HAP-1 (cell line): Measurements from ENCODE around the gene PGGHG.
"Not testable (repeated sequence)": the region's sequence is repeated elsewhere in the genome, so short reads cannot be mapped to it uniquely, and the experiment has no call there.

Source experiments
- DNase-seq, 2 experiments: peaks; one replicate each; pipeline ENCODE4 v3.0.0-alpha.2; 2016 to 2020; ENCODE audit warnings: low spot score in 2 of 2
- H3K27me3 ChIP-seq: fragments of 250-450 bp; sonication (Bioruptor Pico); 2 replicates; pipeline ENCODE4 v1.5.1; 2020; ENCODE audit warnings: low read depth, mild to moderate bottlenecking, moderate library complexity
- H3K36me3 ChIP-seq: fragments of 250-450 bp; sonication (Bioruptor Pico); replicated peaks from 2 replicates; pipeline ENCODE4 v1.5.1; 2020; ENCODE audit warnings: mild to moderate bottlenecking
- H3K4me1 ChIP-seq: fragments of 250-450 bp; sonication (Bioruptor Pico); 2 replicates; pipeline ENCODE4 v1.5.1; 2020; ENCODE audit warnings: mild to moderate bottlenecking
- H3K4me3 ChIP-seq: fragments of 250-450 bp; sonication (Bioruptor Pico); 2 replicates; pipeline ENCODE4 v1.5.1; 2020; ENCODE audit warnings: mild to moderate bottlenecking, moderate library complexity
- H3K9me3 ChIP-seq: fragments of 250-450 bp; sonication (Bioruptor Pico); 2 replicates; pipeline ENCODE4 v1.5.1; 2020; ENCODE audit warnings: mild to moderate bottlenecking, moderate library complexity
- in situ Hi-C: fragments of 300-500 bp; cut with MboI; formaldehyde crosslinking; loops from 3 replicates; pipeline ENCODE4 v1.14.3; 2020; ENCODE audit warnings: low sequenced_read_pairs, inconsistent platforms, mixed read lengths

Gene PGGHG

DNA sequence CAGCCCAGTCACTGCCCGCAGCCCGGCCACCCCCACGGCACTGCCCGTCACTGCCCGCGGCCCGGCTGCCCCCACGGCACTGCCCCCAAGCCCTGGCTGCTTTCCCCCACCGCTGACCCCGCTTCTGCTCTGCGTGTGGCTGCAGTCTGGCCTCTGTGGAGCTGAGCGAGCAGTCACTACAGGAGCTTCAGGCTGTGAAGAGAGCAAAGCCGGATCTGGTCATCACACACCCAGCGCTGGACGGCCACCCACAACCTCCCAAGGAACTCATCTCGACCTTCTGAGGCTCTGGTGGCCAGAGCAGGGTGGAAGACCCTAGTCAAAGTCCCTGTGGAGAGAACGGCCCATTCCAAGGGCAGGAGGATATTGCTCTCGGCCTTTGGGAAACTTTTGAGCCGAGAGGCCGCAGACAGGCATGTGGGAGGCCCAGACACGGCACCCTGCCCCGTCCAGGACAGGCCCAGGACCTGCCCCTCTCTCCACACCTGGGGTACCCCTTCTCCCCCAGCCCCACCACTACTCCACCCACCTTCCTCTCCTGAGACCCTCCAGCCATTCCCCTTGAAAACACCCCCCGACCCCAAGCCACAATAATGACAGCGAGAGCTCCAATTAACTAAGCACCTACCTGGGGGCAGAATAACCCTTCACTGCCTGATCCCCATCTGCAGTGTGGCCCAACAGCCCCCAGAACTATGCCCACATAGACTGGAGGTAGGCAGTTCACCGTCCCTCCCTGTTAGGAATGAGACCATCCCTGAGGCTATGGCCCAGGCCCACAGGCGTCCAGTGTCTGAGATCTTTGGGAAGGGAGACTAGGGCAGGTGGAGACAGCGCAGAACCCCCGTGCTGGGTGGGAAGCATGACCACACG is 3.7 kb upstream of the PGGHG start:
- H3K9me3 ChIP-seq = no peaks in the 10 kb centered on the region
- peaks cover 28% of the 10 kb centered on the region for H3K27me3 ChIP-seq
- H3K4me3 ChIP-seq = no peak overlapping the region
- H3K36me3 ChIP-seq = no peaks in the 10 kb centered on the region
- no peak for DNase-seq
- in situ Hi-C loops = no loop called here
- peaks cover 12% of the 10 kb centered on the region for H3K4me1 ChIP-seq

DNA sequence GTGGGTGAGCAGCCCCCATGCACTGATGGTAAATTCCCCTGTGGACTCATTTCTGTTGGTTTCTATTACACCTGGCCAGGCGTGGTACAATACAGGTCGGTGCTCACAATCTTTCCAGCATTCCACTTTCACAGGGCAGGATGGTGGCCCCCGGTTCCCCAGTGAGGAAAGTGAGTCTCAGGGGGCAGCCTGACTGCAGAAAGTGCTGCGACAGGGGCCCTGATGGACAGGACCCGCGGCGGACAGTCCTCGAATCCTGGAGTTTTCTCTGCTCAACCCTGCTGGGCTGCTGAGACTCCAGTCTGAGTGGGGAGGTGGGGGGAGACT is 3.1 kb upstream of the PGGHG start:
- H3K36me3 ChIP-seq = no peaks in the 10 kb centered on the region
- peaks cover 22% of the 10 kb centered on the region for H3K27me3 ChIP-seq
- no peak for DNase-seq
- H3K4me3 ChIP-seq = no peak overlapping the region
- in situ Hi-C loops = no loop called here
- H3K9me3 ChIP-seq = no peaks in the 10 kb centered on the region
- H3K4me1 ChIP-seq = peaks cover 12% of the 10 kb centered on the region

- in situ Hi-C loops, H3K9me3 ChIP-seq, H3K36me3 ChIP-seq, H3K27me3 ChIP-seq, H3K4me3 ChIP-seq: not testable (repeated sequence)
- H3K4me1 ChIP-seq = peaks cover 12% of the 10 kb centered on the region
- DNase-seq = peak in 1 of 2 experiments; percentile 4
These were observed 1.7 kb upstream of the PGGHG start for GRCh38 chr11:286977-287820.

GRCh38 chr11:287821-288477 is 977 bp upstream of the PGGHG start:
- in situ Hi-C loops = no loop called here
- peak in 1 of 2 experiments; percentile 18 for DNase-seq

DNA sequence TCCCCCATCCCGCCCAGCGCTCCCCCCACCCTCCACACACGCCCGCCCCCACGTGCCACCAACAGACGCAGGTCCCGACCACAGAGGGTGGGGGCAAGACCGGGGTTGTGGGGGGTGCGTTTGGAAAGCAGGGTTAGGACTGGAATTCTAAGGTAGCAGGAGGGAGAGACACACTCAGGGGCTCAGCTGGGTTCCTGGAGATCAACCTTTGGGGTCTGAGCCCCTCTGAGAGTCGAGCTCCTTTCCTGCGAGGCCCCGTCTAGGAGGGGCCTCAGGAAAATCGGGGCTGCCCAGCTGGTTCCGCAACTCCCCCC is 429 bp downstream of the PGGHG start:
- H3K9me3 ChIP-seq = no peaks in the 10 kb centered on the region
- DNase-seq = no peak
- H3K36me3 ChIP-seq = peaks cover 10% of the 10 kb centered on the region; the same call in 1 of the 2 replicates
- no peaks in the 10 kb centered on the region for H3K27me3 ChIP-seq
- in situ Hi-C loops = no loop called here
- peaks cover 12% of the 10 kb centered on the region for H3K4me1 ChIP-seq
- H3K4me3 ChIP-seq = peak overlapping the region; percentile 28

More at GRCh38 chr11:287821-288477, 977 bp upstream of the PGGHG start:
- Histone ChIP-seq H3K4me1 (peaks cover 12% of the 10 kb centered on the region), H3K9me3 (no peaks in the 10 kb centered on the region), H3K27me3 (peaks cover 2% of the 10 kb centered on the region; the same call in 1 of the 2 replicates), H3K36me3 (0 out of 2 replicates have a peak, but pooled peaks cover 3% of the 10 kb centered on the region), H3K4me3 (peak overlapping the region; percentile 48)

DNA sequence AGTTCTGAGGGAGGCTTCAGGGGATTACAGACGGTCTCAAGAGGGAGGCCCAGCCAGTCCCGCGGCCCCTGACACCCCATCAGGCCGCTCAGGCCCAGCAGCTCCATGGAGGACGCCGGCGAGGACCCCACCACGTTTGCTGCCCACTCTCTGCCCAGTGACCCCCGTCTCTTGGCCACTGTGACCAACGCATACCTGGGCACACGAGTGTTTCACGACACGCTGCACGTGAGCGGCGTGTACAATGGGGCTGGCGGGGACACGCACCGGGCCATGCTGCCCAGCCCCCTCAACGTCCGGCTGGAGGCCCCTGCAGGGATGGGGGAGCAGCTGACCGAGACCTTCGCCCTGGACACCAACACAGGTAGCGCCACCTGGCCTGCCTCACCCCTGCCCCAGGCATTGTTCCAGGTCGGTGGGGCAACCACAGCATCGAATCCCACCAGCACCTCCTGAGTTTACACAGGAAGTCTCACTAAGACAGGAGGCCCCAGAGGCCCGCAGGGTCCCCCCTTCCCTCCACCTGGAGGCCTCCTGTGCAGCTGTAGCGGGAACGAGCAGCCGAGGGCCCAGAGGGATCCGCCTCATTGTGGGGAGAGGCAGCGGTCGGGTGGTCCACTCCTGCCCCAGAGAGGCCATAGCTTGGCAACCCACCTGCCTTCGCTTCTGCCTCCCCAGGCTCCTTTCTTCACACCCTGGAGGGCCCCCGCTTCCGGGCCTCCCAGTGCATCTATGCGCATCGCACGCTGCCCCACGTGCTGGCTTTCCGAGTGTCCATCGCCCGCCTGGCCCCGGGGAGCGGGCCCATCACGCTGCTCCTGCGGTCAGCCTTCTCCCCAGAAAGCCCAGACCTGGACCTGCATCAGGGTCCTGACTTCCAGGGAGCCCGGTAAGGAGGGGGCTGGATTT is 1.0 kb downstream of the PGGHG start:
- peak overlapping the region; percentile 28 for H3K4me3 ChIP-seq
- DNase-seq = no peak
- in situ Hi-C loops = no loop called here
- H3K9me3 ChIP-seq = no peaks in the 10 kb centered on the region
- H3K27me3 ChIP-seq = no peaks in the 10 kb centered on the region
- H3K4me1 ChIP-seq = peaks cover 12% of the 10 kb centered on the region
- H3K36me3 ChIP-seq = peaks cover 12% of the 10 kb centered on the region; the same call in 1 of the 2 replicates

DNA sequence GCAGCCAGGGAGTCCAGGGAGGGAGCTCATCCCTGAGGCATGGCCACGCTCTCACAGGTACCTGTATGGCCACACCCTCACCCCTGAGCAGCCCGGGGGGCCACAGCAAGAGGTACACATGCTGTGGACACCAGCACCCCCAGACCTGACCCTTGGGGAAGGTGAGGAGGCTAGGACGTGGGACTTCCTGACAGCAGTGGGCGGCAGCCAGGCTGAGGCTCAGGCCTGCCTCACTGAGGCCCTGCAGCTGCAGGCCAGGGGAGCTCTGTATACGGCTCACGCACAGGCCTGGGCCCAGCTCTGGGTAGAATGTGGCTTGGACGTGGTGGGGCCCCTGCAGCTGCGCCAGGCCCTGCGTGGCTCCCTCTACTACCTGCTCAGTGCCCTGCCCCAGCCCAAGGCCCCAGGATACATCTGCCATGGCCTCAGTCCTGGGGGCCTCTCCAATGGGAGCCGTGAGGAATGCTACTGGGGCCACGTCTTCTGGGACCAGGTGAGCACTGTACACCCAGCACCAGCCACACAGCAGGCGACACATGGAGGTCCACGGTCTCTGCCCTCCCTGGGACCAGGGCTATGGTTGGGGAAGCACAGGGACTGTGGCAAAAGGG is 1.8 kb downstream of the PGGHG start:
- no peak for DNase-seq
- no peaks in the 10 kb centered on the region for H3K9me3 ChIP-seq
- no peaks in the 10 kb centered on the region for H3K27me3 ChIP-seq
- H3K4me1 ChIP-seq = peaks cover 12% of the 10 kb centered on the region
- in situ Hi-C loops = no loop called here
- no peak overlapping the region for H3K4me3 ChIP-seq
- H3K36me3 ChIP-seq = peaks cover 12% of the 10 kb centered on the region; the same call in 1 of the 2 replicates

DNA sequence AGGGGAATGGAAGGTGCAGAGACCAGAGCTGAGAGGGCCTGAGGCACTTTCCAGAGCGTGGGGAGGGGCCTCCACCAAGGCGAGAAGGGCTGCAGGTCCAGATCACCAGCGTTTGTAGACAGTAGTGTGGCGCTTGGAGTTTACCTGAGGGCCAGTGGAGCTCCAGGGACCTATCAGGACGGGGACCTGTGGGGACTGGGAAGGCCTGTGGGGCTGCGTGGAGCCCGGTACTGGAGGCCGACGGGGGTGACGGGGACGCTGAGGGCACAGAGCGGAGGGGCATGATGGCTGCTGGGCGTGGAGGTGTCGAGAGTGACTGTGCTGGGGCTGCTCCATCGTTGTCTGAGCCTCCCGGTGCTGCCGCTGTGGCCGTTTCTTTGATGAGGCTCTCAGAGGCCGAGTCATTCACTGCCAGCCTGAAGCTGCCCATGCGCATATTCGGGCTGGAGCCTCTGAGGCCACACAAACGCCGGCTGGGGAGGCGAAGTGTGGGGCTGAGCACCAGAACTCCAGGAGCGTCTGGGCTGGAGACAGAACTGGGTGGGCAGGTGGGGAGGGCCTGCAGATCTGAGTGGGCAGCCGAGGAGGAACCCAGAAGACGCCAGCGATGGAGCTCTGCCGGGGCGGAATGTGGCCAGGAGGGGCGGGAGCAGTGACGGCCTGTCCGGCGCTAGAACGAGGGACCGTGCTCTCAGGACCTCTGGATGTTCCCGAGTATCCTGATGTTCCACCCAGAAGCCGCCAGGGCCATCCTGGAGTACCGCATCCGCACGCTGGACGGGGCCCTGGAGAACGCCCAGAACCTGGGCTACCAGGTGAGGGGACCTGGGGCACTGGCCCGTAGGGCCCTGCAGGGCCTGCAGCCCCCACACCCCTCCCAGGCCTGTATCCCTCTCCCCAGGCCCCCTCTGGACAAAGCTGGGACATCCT is 2.6 kb downstream of the PGGHG start:
- H3K4me3 ChIP-seq = no peak overlapping the region
- H3K9me3 ChIP-seq = no peaks in the 10 kb centered on the region
- peaks cover 12% of the 10 kb centered on the region; the same call in 1 of the 2 replicates for H3K36me3 ChIP-seq
- in situ Hi-C loops = no loop called here
- H3K4me1 ChIP-seq = peaks cover 12% of the 10 kb centered on the region
- no peaks in the 10 kb centered on the region for H3K27me3 ChIP-seq
- no peak for DNase-seq

GRCh38 chr11:292211-293121 is 3.5 kb downstream of the PGGHG start:
- Histone ChIP-seq H3K9me3 (no peaks in the 10 kb centered on the region), H3K4me3 (no peak overlapping the region), H3K4me1 (peaks cover 12% of the 10 kb centered on the region), H3K36me3 (peaks cover 12% of the 10 kb centered on the region; the same call in 1 of the 2 replicates), H3K27me3 (no peaks in the 10 kb centered on the region)
- no peak for DNase-seq
- in situ Hi-C loops = no loop called here

DNA sequence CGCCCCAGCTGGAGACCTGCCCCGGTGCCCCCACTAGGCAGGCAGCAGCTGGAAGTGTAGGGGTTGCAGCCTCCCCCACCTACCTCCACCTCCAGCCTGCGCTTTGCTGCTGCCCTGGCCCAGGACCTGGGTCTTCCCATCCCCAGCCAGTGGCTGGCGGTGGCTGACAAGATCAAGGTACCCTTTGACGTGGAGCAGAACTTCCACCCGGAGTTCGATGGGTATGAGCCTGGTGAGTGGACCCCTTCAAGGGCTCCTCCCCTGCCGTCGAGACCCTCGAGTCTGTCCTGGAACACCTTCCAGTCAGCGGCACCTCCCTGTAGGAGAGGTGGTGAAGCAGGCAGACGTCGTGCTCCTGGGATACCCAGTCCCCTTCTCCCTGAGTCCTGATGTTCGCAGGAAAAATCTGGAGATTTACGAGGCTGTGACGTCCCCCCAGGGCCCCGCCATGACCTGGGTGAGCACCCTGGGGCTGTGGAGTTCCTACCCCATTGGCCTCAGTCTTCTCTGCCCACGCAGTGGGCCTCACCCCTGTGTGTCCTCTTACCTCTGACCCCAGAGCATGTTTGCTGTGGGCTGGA is 4.4 kb downstream of the PGGHG start:
- Histone ChIP-seq H3K9me3 (no peaks in the 10 kb centered on the region), H3K4me1 (peaks cover 5% of the 10 kb centered on the region), H3K36me3 (peaks cover 12% of the 10 kb centered on the region; the same call in 1 of the 2 replicates), H3K4me3 (no peak overlapping the region), H3K27me3 (no peaks in the 10 kb centered on the region)
- no peak for DNase-seq
- in situ Hi-C loops = no loop called here
